CD4-positive, alpha-beta T cell (primary cell): ENCODE results near the gene ZNF609. TPM values are rescaled to one million over a fixed set of nuclear protein-coding genes. Genes with fewer than 3 reads are reported as not detected.

Experiments
- ATAC-seq: fragments of 200-7000 bp; cut with Tn5 transposase; one replicate; pipeline ENCODE4 v1.10.0; 2022; ENCODE audit warnings: mild to moderate bottlenecking; ENCODE audit not compliant: poor library complexity
- CTCF ChIA-PET: fragments of 350-600 bp; sonication (Branson Sonifier 250); formaldehyde crosslinking; loops from one replicate; lab custom pipeline; 2021; ENCODE audit warnings: antibody characterized with exemption, inconsistent platforms; lab: Charles Lee
- POLR2A ChIA-PET: fragments of 350-600 bp; sonication (Branson Sonifier 250); formaldehyde crosslinking; loops from one replicate; lab custom pipeline; 2021; ENCODE audit warnings: antibody characterized with exemption, inconsistent platforms; lab: Charles Lee
- DNase-seq, 14 experiments: peaks; one replicate each; pipeline ENCODE4 v3.0.0-alpha.2; 2013 to 2020; ENCODE audit warnings: mixed read lengths in 2 of 14
- H3K27ac ChIP-seq, 2 donors: one replicate each; pipeline versions ENCODE4 v1.5.1 to v1.7.0; 2013; ENCODE audit warnings: low read length in 2 of 2, low read depth in 1 of 2, mild to moderate bottlenecking in 1 of 2
- H3K27me3 ChIP-seq, 2 experiments: 1 replicate in 1 of 2; 2 replicates in 1 of 2; pipeline versions ENCODE4 v1.6.1 to v1.7.0; 2013; ENCODE audit warnings: low read length in 2 of 2, control low read depth in 1 of 2, mild to moderate bottlenecking in 1 of 2, moderate library complexity in 1 of 2; ENCODE audit not compliant: insufficient read depth in 2 of 2, control insufficient read depth in 1 of 2
- H3K36me3 ChIP-seq: one replicate; pipeline ENCODE4 v1.6.1; 2013; ENCODE audit warnings: low read length, control low read depth; ENCODE audit not compliant: insufficient read depth
- H3K4me1 ChIP-seq: one replicate; pipeline ENCODE4 v1.6.1; 2013; ENCODE audit warnings: low read length, control low read depth; ENCODE audit not compliant: insufficient read depth
- H3K4me3 ChIP-seq: one replicate; pipeline ENCODE4 v1.5.1; 2013; ENCODE audit warnings: mild to moderate bottlenecking, low read length, moderate library complexity
- H3K9me3 ChIP-seq, 2 experiments: 1 replicate in 1 of 2; 2 replicates in 1 of 2; pipeline versions ENCODE4 v1.6.1 to v1.7.0; 2013; ENCODE audit warnings: low read length in 2 of 2, mild to moderate bottlenecking in 2 of 2, control low read depth in 1 of 2, moderate library complexity in 1 of 2; ENCODE audit not compliant: control insufficient read depth in 1 of 2, insufficient read depth in 1 of 2
- H3K27ac Mint-ChIP-seq: one replicate; pipeline ENCODE4 v1.8.0; 2020; ENCODE audit warnings: mixed read lengths
- H3K27me3 Mint-ChIP-seq: one replicate; pipeline ENCODE4 v1.8.0; 2021; ENCODE audit warnings: mixed read lengths
- H3K36me3 Mint-ChIP-seq: one replicate; pipeline ENCODE4 v1.8.0; 2021; ENCODE audit warnings: low read depth, mixed read lengths
- H3K4me1 Mint-ChIP-seq: one replicate; pipeline ENCODE4 v1.8.0; 2021; ENCODE audit warnings: low read depth, mixed read lengths
- H3K4me3 Mint-ChIP-seq: one replicate; pipeline ENCODE4 v1.8.0; 2020; ENCODE audit warnings: mild to moderate bottlenecking, mixed read lengths
- H3K9me3 Mint-ChIP-seq: one replicate; pipeline ENCODE4 v1.8.0; 2020; ENCODE audit warnings: mixed read lengths
- intact Hi-C, 2 experiments: fragments of 100-400 bp; cut with DNase I in 1 of 2; cut with micrococcal nuclease in 1 of 2; formaldehyde crosslinking; loops; one replicate each; pipeline versions ENCODE4 v1.15.1 to v1.9.0; 2023 to 2025; cut with DNase I, micrococcal nuclease
- total RNA-seq, 174 experiments: library from RNA in 2 of 174; stranded (reverse) in 2 of 174; gene quantifications; one replicate each; pipeline ENCODE4 v1.2.3 and lab custom pipeline; 2021 to 2026
- TF ChIP-seq, protein P1 (sequence below): fragments of 200-600 bp; IDR thresholded peaks from one replicate; pipeline ENCODE4 v1.8.0; 2022; ENCODE audit warnings: antibody characterized with exemption, mild to moderate bottlenecking

ZNF609 gene
- total RNA-seq, 2 experiments from 2014 or later, result 62.4 to 65.3 TPM

DNA sequence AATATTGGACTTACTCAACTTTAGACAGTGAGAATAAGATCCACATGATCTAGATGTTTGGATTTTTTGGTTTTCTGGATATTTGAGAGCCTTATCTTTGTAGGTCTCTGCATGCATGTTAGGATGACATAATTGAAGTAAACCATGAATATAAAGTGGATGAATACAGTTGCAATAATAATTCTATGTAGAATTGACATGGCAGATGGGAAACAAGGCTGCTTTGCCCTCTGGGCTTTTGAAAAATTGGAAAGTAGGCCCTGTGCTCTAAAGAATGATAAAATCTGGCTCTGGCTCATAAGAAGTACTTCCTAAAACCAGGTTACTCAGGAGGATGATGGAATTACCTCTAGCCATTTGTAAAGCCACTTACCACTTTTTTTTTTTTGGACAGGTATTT is 86.9 kb downstream of the ZNF609 start:
- H3K4me3 ChIP-seq, result no peak overlapping the region
- Mint-ChIP-seq H3K27ac (peak overlapping the region; percentile 5), H3K9me3 (no peaks in the 10 kb centered on the region), H3K4me3 (no peak overlapping the region), H3K27me3 (no peaks in the 10 kb centered on the region), H3K36me3 (peaks cover 24% of the 10 kb centered on the region), H3K4me1 (peaks cover 82% of the 10 kb centered on the region)
- TF ChIP-seq, protein P1, sequence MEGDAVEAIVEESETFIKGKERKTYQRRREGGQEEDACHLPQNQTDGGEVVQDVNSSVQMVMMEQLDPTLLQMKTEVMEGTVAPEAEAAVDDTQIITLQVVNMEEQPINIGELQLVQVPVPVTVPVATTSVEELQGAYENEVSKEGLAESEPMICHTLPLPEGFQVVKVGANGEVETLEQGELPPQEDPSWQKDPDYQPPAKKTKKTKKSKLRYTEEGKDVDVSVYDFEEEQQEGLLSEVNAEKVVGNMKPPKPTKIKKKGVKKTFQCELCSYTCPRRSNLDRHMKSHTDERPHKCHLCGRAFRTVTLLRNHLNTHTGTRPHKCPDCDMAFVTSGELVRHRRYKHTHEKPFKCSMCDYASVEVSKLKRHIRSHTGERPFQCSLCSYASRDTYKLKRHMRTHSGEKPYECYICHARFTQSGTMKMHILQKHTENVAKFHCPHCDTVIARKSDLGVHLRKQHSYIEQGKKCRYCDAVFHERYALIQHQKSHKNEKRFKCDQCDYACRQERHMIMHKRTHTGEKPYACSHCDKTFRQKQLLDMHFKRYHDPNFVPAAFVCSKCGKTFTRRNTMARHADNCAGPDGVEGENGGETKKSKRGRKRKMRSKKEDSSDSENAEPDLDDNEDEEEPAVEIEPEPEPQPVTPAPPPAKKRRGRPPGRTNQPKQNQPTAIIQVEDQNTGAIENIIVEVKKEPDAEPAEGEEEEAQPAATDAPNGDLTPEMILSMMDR, result no peak
- ATAC-seq (no peak), DNase-seq (no peak)
- no peaks in the 10 kb centered on the region for H3K36me3 ChIP-seq
- intact Hi-C loops, result no loop called here
- H3K4me1 ChIP-seq, result peaks cover 5% of the 10 kb centered on the region
- no peaks in the 10 kb centered on the region for H3K27me3 ChIP-seq
- CTCF ChIA-PET, result interaction anchor here (1.2 kb wide), 1 partner anchor 43 kb away, joined by 3 read pairs; no protein-coding TSS in a partner anchor
- no peak overlapping the region for H3K27ac ChIP-seq
- no peaks in the 10 kb centered on the region for H3K9me3 ChIP-seq
- POLR2A ChIA-PET, result no interaction called here

DNA sequence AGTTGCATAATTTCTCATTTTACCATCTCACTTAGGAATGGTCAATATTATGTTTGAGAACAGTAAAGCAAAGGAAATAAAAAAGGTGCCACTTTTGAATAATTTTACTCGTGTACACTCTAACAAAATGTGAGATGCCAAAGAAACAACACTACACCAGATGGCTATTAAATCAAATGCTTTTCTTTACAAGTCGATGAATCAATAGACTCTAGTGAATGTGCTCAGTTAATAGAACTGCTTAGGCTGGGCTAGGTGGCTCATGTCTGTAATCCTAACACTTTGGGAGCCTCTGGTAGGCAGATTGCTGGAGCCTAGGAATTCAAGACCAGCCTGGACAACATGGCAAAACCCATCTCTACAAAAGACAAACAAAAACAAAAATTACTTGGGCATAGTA is 87.9 kb downstream of the ZNF609 start:
- H3K27me3 Mint-ChIP-seq, result no peaks in the 10 kb centered on the region
- H3K27ac Mint-ChIP-seq, result peak overlapping the region; percentile 30
- TF ChIP-seq, protein P1, result no peak
- no peaks in the 10 kb centered on the region for H3K36me3 ChIP-seq
- H3K4me3 ChIP-seq, result no peak overlapping the region
- H3K27ac ChIP-seq, result no peak overlapping the region
- no peak for DNase-seq
- POLR2A ChIA-PET, result interaction anchor here (0.8 kb wide), 1 partner anchor 16 kb away, joined by 3 read pairs; no protein-coding TSS in a partner anchor
- peaks cover 83% of the 10 kb centered on the region for H3K4me1 Mint-ChIP-seq
- H3K4me3 Mint-ChIP-seq, result no peak overlapping the region
- CTCF ChIA-PET, result no interaction called here
- H3K4me1 ChIP-seq, result peaks cover 5% of the 10 kb centered on the region
- no peaks in the 10 kb centered on the region for H3K27me3 ChIP-seq
- no peaks in the 10 kb centered on the region for H3K9me3 ChIP-seq
- intact Hi-C loops, result no loop called here
- no peak for ATAC-seq
- H3K36me3 Mint-ChIP-seq, result peaks cover 23% of the 10 kb centered on the region
- no peaks in the 10 kb centered on the region for H3K9me3 Mint-ChIP-seq

DNA sequence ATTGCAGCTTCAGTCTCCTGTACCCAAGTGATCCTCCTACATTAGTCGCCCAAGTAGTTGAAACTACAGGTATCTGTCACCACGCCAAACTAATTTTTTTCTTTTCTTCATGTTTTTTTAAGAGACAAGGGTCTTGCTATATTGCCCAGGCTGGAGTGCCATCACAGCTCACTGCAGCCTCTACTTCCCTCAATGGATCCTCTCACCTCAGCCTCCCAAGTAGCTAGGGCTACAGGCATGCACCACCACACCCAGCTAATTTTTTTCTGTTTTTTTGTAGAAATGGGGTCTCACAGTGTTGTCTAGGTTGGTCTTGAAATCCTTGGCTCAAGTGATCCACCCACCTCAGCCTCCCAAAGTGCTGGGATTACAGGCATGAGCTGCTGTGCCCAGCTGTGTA is 89.5 kb downstream of the ZNF609 start:
- Mint-ChIP-seq H3K36me3 (peaks cover 14% of the 10 kb centered on the region), H3K27ac (peak overlapping the region; percentile 61), H3K27me3 (no peaks in the 10 kb centered on the region), H3K4me1 (peaks cover 75% of the 10 kb centered on the region), H3K9me3 (no peaks in the 10 kb centered on the region), H3K4me3 (no peak overlapping the region)
- ATAC-seq (no peak), DNase-seq (no peak)
- ChIA-PET CTCF (no interaction called here), POLR2A (no interaction called here)
- Histone ChIP-seq H3K4me1 (peaks cover 2% of the 10 kb centered on the region), H3K4me3 (no peak overlapping the region), H3K9me3 (no peaks in the 10 kb centered on the region), H3K27me3 (no peaks in the 10 kb centered on the region), H3K36me3 (no peaks in the 10 kb centered on the region), H3K27ac (no peak overlapping the region)
- intact Hi-C loops, result no loop called here
- TF ChIP-seq, protein P1, result no peak
